ENCODE measurements around the gene PAQR7.
A peak's percentile ranks its signal among the peaks of the same experiment; 100 is the strongest.

PAQR7 gene

DNA sequence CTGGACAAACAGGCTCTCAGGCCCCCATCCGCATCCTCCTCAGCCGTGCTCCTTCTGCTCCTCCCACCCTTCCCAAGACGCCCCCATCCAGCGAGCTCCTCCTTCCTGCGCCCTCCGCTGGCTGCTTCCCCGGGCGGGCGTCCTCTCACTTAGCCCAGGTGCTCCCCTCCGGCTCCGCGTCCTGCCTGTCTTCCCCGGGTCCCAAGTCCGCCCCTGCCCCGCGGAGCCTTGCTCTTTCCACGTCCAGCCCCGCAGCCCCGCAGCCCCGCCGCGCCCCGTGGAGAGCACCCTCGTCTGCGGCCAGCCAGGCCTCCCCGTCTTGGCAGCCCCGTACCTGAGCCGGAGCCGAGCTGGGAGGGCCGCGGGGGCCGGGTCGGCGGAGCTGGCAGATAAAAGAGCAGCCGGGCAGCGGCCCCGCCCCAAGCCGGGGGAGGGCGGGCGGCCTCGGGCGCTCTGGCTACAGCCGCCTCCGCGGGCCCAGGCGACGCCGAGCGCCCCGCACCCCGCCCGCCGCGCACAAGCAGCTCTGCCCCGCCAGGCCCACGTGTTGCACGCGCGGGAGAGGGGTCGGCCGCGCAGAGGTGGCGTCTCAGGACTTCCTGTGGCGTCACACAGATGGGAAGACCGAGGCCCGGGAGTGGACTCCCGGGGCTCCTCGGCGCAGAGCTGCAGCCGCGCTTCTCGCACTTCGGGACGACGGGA is at the start of gene PAQR7:
TSS of gene PAQR7 (minus strand) at position 555 of the 702 bp plus-strand sequence. CDS start 11,869 bp downstream, outside the sequence.
- DNase-seq, result peak; percentile 68

GRCh38 chr1:25924454-25924853 is 48.9 kb upstream of the PAQR7 start:
- DNase-seq, result no peak

GRCh38 chr1:25922971-25923552 is 47.6 kb upstream of the PAQR7 start:
- DNase-seq, result peak; percentile 2

GRCh38 chr1:25922056-25922970 is 46.8 kb upstream of the PAQR7 start:
- peak; percentile 64 for DNase-seq

DNA sequence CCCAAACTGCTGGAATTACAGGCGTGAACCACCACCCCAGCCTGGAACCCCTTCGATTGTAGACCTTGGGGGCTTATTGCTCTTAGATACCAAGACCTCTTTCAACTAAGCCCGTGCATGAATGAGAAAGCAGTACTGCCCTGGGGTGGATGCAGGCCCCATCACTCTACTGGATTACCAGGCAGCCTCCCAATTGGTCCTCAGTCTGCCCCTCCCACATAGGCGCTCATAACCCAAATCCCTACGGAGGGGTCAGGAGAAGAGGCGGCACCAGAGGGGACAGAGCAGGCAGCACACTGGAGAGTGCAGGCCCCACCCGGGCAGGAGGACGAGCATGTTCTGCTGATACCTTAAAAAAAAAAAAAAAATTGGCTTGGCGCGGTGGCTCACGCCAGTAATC is 43.1 kb upstream of the PAQR7 start:
- DNase-seq, result no peak

GRCh38 chr1:25917996-25918395 is 42.5 kb upstream of the PAQR7 start:
- peak; percentile 30 for DNase-seq

DNA sequence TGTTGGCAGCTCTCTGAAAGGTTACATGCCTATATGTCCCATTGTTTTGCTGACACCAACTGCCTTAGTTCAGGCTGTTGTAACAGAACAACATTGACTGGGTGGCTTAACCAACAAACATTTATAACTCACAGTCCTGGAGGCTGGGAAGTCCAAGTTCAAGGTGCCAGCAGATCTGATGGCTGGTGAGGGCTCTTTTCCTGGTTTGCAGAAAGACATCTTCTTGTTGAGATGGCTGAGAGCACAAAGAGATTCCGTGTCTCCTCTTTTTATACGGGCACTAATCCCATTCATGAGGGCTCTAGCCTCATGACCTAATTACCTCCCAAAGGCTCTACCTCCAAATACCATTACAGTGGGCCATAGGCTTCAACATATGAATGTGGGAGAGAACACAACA is 41.0 kb upstream of the PAQR7 start:
- DNase-seq, result no peak

- DNase-seq, result no peak
Observed at GRCh38 chr1:25914074-25914995, 38.8 kb upstream of the PAQR7 start.

DNA sequence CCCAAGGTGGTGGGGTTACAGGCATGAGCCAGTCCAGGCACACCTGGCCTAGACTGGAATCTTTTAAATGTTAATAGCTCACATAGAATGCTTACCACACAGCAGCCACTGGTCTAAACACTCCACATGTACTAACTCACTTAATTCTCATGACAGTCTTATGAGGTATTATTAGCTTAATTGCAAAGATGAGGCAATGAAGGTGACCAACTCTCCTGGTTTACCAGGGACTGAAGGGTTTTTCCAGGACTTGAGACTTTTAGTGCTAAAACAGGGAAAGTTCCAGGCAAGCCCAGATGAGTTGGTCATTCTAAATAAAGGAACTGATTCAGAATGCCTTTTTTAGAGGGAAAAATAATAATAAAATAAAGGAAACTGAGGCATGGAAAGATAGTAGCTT is 37.7 kb upstream of the PAQR7 start:
- no peak for DNase-seq

DNA sequence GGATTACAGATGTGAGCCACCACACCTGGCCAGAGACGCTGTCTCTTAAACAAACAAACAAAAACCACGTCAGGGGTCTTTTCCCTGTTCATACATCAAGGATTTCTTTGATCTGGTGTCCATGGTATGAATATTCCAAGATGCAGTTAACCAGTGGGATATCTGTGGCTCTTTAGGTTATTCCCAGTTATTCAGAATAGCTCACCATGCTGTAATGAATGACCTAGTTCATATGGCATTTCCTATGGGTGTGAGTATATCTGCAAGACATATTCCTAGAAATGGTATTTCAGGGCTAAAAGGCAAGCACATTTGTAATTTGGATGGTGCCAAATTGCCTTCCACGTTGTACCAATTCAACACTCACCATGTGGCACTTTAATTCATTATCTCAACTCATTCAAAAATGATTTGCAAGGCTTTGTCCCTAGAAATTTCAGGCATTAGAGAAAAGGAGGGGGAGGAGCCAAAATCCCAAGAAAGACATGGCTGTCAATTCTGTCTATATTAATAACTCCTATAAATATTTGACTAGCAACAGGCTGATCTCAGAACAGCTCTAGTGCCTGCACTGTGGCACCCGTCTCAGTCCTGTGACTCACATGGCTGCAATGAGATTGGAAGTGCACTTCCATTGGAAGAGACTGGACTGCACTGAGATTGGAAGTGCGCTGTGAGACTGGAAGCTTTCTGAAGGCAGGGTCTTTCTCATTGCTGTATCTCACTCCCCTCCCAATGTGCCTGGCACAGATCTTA is 36.7 kb upstream of the PAQR7 start:
- no peak for DNase-seq

- no peak for DNase-seq
Observed at GRCh38 chr1:25911162-25911561, 35.7 kb upstream of the PAQR7 start.

DNA sequence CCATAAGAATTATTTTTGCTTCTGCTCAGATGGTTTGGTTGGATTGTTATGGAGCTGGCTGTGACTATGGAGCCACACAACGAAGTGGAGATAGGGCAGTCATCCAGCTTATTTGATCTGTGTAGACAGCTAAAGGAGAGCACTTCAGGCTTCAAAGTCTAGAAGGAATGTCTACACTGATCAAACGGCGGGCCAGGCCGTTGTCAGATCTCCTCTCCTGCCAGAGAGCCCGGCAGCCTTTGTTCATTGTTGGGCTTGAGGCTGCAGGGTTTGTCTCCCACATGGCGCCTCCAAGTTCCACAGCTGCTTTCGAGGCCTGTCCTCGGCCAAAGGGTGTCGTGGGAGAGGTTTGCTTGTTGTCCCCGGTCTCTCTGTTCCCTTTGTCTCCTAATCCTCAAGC is 33.5 kb upstream of the PAQR7 start:
- DNase-seq, result no peak

GRCh38 chr1:25908161-25908560 is 32.7 kb upstream of the PAQR7 start:
- no peak for DNase-seq

- no peak for DNase-seq
Observed at GRCh38 chr1:25907601-25908000, 32.1 kb upstream of the PAQR7 start.

DNA sequence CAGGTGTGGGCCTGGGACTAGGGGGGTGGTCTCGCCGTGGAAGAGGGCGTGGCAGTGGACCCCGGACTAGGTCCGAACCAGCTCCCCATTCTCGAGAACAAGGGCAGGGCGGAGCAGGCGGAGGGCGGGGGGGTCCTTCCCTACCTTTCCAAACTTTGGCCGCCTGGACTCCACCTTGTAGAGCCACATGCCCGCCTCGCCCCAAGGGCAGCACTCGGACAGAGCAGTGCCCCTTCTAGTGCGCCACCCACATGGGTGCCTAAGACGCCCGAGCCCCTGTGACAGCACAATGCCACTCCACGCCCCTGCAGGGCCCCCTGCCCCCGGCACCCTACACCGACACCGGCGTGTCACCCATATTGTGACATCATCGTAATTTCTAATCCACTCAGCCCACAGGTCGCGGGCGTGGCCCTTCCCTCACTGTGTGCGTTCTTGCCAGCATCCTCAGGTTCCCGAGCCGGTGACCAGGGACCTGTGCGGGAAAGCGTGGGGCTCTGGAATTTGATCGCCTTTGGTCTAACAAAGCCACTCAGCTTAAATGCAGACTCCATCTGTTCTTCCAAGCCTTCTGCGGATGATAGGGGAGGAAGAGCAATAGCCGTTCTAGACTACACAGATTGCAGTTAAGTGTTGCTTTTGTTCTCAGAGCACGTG is 31.3 kb upstream of the PAQR7 start:
- DNase-seq, result peak; percentile 42

GRCh38 chr1:25905680-25906643 is 30.5 kb upstream of the PAQR7 start, which contains the start of gene STMN1:
Gene STMN1, minus strand, starts transcription at chr1:25906419. Its CDS starts 1,743 bp downstream, at chr1:25904676.
- peak; percentile 91 for DNase-seq

DNA sequence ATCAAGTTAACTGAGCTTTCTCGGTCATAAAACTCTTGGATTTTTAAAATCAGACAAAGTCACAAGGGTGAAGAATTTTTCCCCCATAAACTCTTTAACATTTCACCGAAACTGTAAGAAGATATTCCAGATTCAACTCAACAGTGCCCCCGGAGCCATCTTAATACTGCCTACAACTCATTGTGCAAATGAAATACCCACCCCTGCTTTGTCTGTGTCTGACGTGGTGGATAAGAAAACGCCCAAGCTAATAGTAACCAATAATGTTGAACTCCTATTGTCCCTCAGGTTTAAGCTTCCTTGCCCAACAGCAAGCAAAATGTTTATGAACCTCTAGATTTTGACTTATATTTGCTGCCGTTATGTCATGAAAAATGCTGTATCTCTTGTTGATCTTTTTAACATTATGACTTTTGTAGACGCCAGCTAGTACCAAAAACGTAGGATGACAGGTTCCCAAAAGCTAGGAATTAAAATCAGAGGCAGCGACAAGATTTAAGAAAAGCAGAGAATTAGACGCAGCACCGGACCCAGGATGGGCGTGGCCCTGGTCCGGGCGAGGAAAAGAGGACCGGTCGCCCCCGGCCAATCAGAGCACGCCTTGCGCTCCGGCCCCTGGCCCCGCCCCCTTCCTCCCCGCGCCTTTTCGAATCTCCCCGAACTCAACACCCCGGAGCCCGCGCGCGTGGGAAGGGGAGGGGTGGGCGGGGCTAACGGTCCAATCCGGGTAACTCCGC is 29.6 kb upstream of the PAQR7 start:
- peak; percentile 93 for DNase-seq

GRCh38 chr1:25903986-25904385 is 28.5 kb upstream of the PAQR7 start:
- no peak for DNase-seq

GRCh38 chr1:25902462-25902861 is 27.0 kb upstream of the PAQR7 start:
- no peak for DNase-seq

All from CD4-positive, alpha-beta T cell treated with Interleukin-12 subunit alpha and Interleukin-12 subunit beta, for 1 hour (primary cell).